K562 (cell line): ENCODE measurements around the gene ALG9. TPM values are rescaled to one million over a fixed set of nuclear protein-coding genes. Genes with fewer than 3 reads are reported as not detected.

Experiments used
- BACH1 ChIP-seq: fragments of 200-800 bp; sonication (Bioruptor generic); IDR thresholded peaks from 2 replicates; pipeline ENCODE4 v1.6.1; 2016; ENCODE audit warnings: missing genetic modification characterization, missing compliant biosample characterization
- HMGN3 ChIP-seq: IDR thresholded peaks from 2 replicates; pipeline ENCODE4 v1.6.1; 2011; ENCODE audit warnings: borderline replicate concordance, low read depth, mild to moderate bottlenecking, mixed read lengths, low read length; ENCODE audit not compliant: insufficient read length; ENCODE audit errors: extremely low read depth
- RUNX1 ChIP-seq: sonication (generic); IDR thresholded peaks from 2 replicates; pipeline ENCODE4 v1.6.1; 2016; ENCODE audit warnings: antibody characterized with exemption, low read depth
- STAT5B ChIP-seq: fragments of 250-450 bp; sonication (Bioruptor Pico); IDR thresholded peaks from 2 replicates; pipeline ENCODE4 v1.8.0; 2021; ENCODE audit warnings: mild to moderate bottlenecking, inconsistent platforms
- TFAM ChIP-seq: fragments of 250-450 bp; sonication (Bioruptor Pico); conservative IDR thresholded peaks from 2 replicates; pipeline ENCODE4 v1.5.0; 2021; ENCODE audit warnings: mild to moderate bottlenecking, moderate library complexity
- ZNF121 ChIP-seq: sonication (generic); formaldehyde crosslinking; conservative IDR thresholded peaks from 2 replicates; pipeline ENCODE4 v1.8.0; 2022; ENCODE audit warnings: missing genetic modification reagents
- ZNF384 ChIP-seq: IDR thresholded peaks from 2 replicates; pipeline ENCODE4 v1.6.1; 2012; ENCODE audit warnings: low read depth, low read length, improper control_type of control experiment
- ZNF655 ChIP-seq: fragments of 250-450 bp; sonication (Bioruptor Pico); IDR thresholded peaks from 2 replicates; pipeline ENCODE4 v1.5.0; 2021
- polyA plus RNA-seq, 8 experiments: library from polyadenylated mRNA; depleted of rRNA in 4 of 8; stranded (reverse) in 5 of 8; unstranded in 3 of 8; fragments of >200 nt; fragmentation: Nextera tagmentation in 2 of 8; fragmentation: Illumina TruSeq in 1 of 8; extraction: Ambion mirVana in 2 of 8; extraction: Trizol in 1 of 8; gene quantifications; 2 replicates each; pipeline versions ENCODE4 v1.2.1 to v1.2.3, GENCODE V29; 2011 to 2014; ENCODE audit warnings: inconsistent platforms in 1 of 8, missing spikeins in 1 of 8
- total RNA-seq, 7 experiments: library from RNA; depleted of rRNA in 6 of 7; stranded (reverse); fragments of >200 nt in 6 of 7; fragmentation: Illumina TruSeq in 2 of 7; extraction: Trizol in 2 of 7; gene quantifications; 2 replicates each; pipeline versions ENCODE4 v1.2.1 to v1.2.3, GENCODE V29; 2011 to 2021; ENCODE audit warnings: low replicate concordance in 1 of 7
- TF ChIP-seq, protein P1 (sequence below): fragments of 450-650 bp; IDR thresholded peaks from 2 replicates; pipeline ENCODE4 v1.6.1; 2017; ENCODE audit warnings: antibody characterized with exemption
- TF ChIP-seq, protein P2 (sequence below): fragments of 450-650 bp; IDR thresholded peaks from 2 replicates; pipeline ENCODE4 v1.6.1; 2016; ENCODE audit warnings: mild to moderate bottlenecking, moderate library complexity

Gene ALG9
- total and polyA plus RNA-seq, 9 of the 15 experiments (the other 6 are each of a cell fraction or from before 2014, with no cell fraction given) = 11.5 to 40.5 (median 24.9) TPM

DNA sequence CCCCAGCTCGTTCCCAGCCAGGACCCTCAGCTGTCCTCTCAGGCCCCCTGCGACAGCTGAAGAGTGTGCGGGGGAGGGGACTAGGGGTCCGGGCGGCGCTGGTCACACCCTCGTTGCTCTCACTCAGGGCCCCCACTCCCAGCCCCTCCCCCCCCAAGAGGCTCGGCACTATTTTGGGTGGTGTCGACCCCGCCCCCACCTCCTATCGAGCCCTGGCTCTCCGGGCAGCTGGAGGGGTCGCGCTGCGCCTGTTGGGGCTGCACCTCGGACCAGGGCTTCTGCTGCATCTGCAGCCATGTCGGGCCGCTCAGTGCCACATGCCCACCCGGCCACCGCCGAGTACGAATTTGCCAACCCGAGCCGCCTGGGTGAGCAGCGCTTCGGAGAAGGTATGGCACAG is 41.2 kb upstream of the ALG9 start, which contains the start of gene HSPB2 (continued):
- TF ChIP-seq STAT5B (CRISPR knock-in tag) = no peak
- no peak for TF ChIP-seq ZNF655 (CRISPR knock-in tag)
- TF ChIP-seq ZNF121 (CRISPR knock-in tag) = no peak
- TF ChIP-seq ZNF384 = no peak
- no peak for TF ChIP-seq BACH1 (tag)
- no peak for TF ChIP-seq TFAM (CRISPR knock-in tag)
- TF ChIP-seq, protein P1, sequence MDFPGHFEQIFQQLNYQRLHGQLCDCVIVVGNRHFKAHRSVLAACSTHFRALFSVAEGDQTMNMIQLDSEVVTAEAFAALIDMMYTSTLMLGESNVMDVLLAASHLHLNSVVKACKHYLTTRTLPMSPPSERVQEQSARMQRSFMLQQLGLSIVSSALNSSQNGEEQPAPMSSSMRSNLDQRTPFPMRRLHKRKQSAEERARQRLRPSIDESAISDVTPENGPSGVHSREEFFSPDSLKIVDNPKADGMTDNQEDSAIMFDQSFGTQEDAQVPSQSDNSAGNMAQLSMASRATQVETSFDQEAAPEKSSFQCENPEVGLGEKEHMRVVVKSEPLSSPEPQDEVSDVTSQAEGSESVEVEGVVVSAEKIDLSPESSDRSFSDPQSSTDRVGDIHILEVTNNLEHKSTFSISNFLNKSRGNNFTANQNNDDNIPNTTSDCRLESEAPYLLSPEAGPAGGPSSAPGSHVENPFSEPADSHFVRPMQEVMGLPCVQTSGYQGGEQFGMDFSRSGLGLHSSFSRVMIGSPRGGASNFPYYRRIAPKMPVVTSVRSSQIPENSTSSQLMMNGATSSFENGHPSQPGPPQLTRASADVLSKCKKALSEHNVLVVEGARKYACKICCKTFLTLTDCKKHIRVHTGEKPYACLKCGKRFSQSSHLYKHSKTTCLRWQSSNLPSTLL = no peak
- TF ChIP-seq, protein P2, sequence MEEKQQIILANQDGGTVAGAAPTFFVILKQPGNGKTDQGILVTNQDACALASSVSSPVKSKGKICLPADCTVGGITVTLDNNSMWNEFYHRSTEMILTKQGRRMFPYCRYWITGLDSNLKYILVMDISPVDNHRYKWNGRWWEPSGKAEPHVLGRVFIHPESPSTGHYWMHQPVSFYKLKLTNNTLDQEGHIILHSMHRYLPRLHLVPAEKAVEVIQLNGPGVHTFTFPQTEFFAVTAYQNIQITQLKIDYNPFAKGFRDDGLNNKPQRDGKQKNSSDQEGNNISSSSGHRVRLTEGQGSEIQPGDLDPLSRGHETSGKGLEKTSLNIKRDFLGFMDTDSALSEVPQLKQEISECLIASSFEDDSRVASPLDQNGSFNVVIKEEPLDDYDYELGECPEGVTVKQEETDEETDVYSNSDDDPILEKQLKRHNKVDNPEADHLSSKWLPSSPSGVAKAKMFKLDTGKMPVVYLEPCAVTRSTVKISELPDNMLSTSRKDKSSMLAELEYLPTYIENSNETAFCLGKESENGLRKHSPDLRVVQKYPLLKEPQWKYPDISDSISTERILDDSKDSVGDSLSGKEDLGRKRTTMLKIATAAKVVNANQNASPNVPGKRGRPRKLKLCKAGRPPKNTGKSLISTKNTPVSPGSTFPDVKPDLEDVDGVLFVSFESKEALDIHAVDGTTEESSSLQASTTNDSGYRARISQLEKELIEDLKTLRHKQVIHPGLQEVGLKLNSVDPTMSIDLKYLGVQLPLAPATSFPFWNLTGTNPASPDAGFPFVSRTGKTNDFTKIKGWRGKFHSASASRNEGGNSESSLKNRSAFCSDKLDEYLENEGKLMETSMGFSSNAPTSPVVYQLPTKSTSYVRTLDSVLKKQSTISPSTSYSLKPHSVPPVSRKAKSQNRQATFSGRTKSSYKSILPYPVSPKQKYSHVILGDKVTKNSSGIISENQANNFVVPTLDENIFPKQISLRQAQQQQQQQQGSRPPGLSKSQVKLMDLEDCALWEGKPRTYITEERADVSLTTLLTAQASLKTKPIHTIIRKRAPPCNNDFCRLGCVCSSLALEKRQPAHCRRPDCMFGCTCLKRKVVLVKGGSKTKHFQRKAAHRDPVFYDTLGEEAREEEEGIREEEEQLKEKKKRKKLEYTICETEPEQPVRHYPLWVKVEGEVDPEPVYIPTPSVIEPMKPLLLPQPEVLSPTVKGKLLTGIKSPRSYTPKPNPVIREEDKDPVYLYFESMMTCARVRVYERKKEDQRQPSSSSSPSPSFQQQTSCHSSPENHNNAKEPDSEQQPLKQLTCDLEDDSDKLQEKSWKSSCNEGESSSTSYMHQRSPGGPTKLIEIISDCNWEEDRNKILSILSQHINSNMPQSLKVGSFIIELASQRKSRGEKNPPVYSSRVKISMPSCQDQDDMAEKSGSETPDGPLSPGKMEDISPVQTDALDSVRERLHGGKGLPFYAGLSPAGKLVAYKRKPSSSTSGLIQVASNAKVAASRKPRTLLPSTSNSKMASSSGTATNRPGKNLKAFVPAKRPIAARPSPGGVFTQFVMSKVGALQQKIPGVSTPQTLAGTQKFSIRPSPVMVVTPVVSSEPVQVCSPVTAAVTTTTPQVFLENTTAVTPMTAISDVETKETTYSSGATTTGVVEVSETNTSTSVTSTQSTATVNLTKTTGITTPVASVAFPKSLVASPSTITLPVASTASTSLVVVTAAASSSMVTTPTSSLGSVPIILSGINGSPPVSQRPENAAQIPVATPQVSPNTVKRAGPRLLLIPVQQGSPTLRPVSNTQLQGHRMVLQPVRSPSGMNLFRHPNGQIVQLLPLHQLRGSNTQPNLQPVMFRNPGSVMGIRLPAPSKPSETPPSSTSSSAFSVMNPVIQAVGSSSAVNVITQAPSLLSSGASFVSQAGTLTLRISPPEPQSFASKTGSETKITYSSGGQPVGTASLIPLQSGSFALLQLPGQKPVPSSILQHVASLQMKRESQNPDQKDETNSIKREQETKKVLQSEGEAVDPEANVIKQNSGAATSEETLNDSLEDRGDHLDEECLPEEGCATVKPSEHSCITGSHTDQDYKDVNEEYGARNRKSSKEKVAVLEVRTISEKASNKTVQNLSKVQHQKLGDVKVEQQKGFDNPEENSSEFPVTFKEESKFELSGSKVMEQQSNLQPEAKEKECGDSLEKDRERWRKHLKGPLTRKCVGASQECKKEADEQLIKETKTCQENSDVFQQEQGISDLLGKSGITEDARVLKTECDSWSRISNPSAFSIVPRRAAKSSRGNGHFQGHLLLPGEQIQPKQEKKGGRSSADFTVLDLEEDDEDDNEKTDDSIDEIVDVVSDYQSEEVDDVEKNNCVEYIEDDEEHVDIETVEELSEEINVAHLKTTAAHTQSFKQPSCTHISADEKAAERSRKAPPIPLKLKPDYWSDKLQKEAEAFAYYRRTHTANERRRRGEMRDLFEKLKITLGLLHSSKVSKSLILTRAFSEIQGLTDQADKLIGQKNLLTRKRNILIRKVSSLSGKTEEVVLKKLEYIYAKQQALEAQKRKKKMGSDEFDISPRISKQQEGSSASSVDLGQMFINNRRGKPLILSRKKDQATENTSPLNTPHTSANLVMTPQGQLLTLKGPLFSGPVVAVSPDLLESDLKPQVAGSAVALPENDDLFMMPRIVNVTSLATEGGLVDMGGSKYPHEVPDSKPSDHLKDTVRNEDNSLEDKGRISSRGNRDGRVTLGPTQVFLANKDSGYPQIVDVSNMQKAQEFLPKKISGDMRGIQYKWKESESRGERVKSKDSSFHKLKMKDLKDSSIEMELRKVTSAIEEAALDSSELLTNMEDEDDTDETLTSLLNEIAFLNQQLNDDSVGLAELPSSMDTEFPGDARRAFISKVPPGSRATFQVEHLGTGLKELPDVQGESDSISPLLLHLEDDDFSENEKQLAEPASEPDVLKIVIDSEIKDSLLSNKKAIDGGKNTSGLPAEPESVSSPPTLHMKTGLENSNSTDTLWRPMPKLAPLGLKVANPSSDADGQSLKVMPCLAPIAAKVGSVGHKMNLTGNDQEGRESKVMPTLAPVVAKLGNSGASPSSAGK = no peak
- no peak for TF ChIP-seq HMGN3
- 0 out of 2 replicates have a peak, but pooled peaks have one; percentile 3 for TF ChIP-seq RUNX1
